C4-2B (cell line): ENCODE results near the gene SLC25A36.

Experiments used
- CTCF ChIP-seq: fragments of 450-650 bp; conservative IDR thresholded peaks from 2 replicates; pipeline ENCODE4 v1.5.1; 2017; ENCODE audit warnings: mild to moderate bottlenecking
- ZFX ChIP-seq: fragments of 450-650 bp; IDR thresholded peaks from 2 replicates; pipeline ENCODE4 v1.6.1; 2017

- no peak for TF ChIP-seq CTCF
- TF ChIP-seq ZFX = no peak
These were observed 27.9 kb upstream of the SLC25A36 start for GRCh38 chr3:140913728-140914127.
